ENCODE data around the gene SPATA9.

DNA sequence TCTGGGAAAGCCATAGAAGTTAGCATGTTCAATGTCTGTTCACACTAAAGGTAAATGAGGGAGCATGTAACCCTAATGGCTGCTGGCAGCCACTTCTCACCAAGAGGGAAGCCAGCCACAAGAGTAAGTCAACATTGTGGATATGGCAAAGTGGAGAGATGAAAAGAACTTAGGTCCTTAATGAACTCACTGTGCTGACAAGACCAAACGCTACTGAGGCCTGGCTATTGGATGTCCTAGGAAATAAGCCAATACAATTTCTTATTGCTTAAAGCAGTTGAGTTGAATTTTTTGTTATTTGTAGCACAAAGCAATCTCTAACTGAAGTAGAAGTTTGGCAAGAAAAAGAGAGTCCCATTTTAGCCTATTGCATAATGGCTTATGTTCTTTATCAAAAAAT is 56.1 kb downstream of the SPATA9 start:
- TF ChIP-seq, protein P1, sequence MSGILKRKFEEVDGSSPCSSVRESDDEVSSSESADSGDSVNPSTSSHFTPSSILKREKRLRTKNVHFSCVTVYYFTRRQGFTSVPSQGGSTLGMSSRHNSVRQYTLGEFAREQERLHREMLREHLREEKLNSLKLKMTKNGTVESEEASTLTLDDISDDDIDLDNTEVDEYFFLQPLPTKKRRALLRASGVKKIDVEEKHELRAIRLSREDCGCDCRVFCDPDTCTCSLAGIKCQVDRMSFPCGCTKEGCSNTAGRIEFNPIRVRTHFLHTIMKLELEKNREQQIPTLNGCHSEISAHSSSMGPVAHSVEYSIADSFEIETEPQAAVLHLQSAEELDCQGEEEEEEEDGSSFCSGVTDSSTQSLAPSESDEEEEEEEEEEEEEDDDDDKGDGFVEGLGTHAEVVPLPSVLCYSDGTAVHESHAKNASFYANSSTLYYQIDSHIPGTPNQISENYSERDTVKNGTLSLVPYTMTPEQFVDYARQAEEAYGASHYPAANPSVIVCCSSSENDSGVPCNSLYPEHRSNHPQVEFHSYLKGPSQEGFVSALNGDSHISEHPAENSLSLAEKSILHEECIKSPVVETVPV (CRISPR knock-in tag; IDR thresholded peaks at IDR 0.05), result no peak
- TF ChIP-seq ZFP3 (CRISPR knock-in tag; IDR thresholded peaks at IDR 0.05), result no peak
- TF ChIP-seq, protein P2, sequence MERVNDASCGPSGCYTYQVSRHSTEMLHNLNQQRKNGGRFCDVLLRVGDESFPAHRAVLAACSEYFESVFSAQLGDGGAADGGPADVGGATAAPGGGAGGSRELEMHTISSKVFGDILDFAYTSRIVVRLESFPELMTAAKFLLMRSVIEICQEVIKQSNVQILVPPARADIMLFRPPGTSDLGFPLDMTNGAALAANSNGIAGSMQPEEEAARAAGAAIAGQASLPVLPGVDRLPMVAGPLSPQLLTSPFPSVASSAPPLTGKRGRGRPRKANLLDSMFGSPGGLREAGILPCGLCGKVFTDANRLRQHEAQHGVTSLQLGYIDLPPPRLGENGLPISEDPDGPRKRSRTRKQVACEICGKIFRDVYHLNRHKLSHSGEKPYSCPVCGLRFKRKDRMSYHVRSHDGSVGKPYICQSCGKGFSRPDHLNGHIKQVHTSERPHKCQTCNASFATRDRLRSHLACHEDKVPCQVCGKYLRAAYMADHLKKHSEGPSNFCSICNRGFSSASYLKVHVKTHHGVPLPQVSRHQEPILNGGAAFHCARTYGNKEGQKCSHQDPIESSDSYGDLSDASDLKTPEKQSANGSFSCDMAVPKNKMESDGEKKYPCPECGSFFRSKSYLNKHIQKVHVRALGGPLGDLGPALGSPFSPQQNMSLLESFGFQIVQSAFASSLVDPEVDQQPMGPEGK (CRISPR knock-in tag; IDR thresholded peaks at IDR 0.05; ENCODE audit: borderline replicate concordance), result no peak
- TF ChIP-seq, protein P3, sequence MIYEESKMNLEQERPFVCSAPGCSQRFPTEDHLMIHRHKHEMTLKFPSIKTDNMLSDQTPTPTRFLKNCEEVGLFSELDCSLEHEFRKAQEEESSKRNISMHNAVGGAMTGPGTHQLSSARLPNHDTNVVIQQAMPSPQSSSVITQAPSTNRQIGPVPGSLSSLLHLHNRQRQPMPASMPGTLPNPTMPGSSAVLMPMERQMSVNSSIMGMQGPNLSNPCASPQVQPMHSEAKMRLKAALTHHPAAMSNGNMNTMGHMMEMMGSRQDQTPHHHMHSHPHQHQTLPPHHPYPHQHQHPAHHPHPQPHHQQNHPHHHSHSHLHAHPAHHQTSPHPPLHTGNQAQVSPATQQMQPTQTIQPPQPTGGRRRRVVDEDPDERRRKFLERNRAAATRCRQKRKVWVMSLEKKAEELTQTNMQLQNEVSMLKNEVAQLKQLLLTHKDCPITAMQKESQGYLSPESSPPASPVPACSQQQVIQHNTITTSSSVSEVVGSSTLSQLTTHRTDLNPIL (CRISPR knock-in tag; IDR thresholded peaks at IDR 0.05; ENCODE audit: low read depth), result no peak
- TF ChIP-seq ZFP30 (CRISPR knock-in tag; IDR thresholded peaks at IDR 0.05), result no peak
- TF ChIP-seq BACH2 (CRISPR knock-in tag; IDR thresholded peaks at IDR 0.05; ENCODE audit: borderline replicate concordance), result no peak
- no peak for TF ChIP-seq CSDC2 (CRISPR knock-in tag; IDR thresholded peaks at IDR 0.05)
- TF ChIP-seq POU6F1 (CRISPR knock-in tag; IDR thresholded peaks at IDR 0.05; ENCODE audit: borderline replicate concordance, low read depth), result no peak
- TF ChIP-seq TCF4 (CRISPR knock-in tag; IDR thresholded peaks at IDR 0.05; ENCODE audit: borderline replicate concordance), result no peak
- TF ChIP-seq ARNTL (CRISPR knock-in tag; IDR thresholded peaks at IDR 0.05; ENCODE audit: borderline replicate concordance, low read depth), result no peak
- TF ChIP-seq ESRRG (CRISPR knock-in tag; IDR thresholded peaks at IDR 0.05), result no peak
- no peak for TF ChIP-seq SNAI2 (CRISPR knock-in tag; IDR thresholded peaks at IDR 0.05)
- TF ChIP-seq ZNF565 (CRISPR knock-in tag; conservative IDR thresholded peaks at IDR 0.05; ENCODE audit: low read depth), result no peak

Measured in SK-N-SH treated with all-trans-retinoic acid at 6 μM for 48 hours (cell line).